ENCODE measurements around the gene SHROOM2.

GRCh38 chrX:9770319-9770718 is 15.9 kb upstream of the SHROOM2 start:
- TF ChIP-seq REST (IDR thresholded peaks at IDR 0.05; ENCODE audit: low read depth) (no peak), MAX (IDR thresholded peaks at IDR 0.05) (no peak), FOXM1 (IDR thresholded peaks at IDR 0.05; ENCODE audit: borderline replicate concordance, low read depth) (no peak), NFIC (IDR thresholded peaks at IDR 0.05) (no peak), ZBTB7A (IDR thresholded peaks at IDR 0.05; ENCODE audit: low read depth) (no peak)
